Kidney epithelial cell (primary cell): ENCODE data around the gene WDR5B. TPM values are rescaled to one million over a fixed set of nuclear protein-coding genes. Genes with fewer than 3 reads are reported as not detected.

Experiments used
- DNase-seq: peaks from one replicate; pipeline ENCODE4 v3.0.0-alpha.2; 2010; ENCODE audit warnings: low read depth
- H3K27me3 ChIP-seq: 2 replicates; pipeline ENCODE4 v1.6.0; 2011; ENCODE audit warnings: low read length; ENCODE audit not compliant: control insufficient read depth, insufficient read depth
- H3K36me3 ChIP-seq: 2 replicates; pipeline ENCODE4 v1.5.1; 2011; ENCODE audit warnings: low read length; ENCODE audit not compliant: control insufficient read depth, insufficient read depth
- H3K4me3 ChIP-seq: 2 replicates; pipeline ENCODE4 v1.5.1; 2011; ENCODE audit warnings: low read depth, mild to moderate bottlenecking, control low read depth, low read length
- CTCF ChIP-seq: IDR thresholded peaks from 2 replicates; pipeline ENCODE4 v1.5.1; 2011; ENCODE audit warnings: mild to moderate bottlenecking, moderate library complexity, low read length, control low read depth, inconsistent platforms; ENCODE audit not compliant: insufficient read depth, poor library complexity, severe bottlenecking
- total RNA-seq: library from RNA; depleted of rRNA; stranded (reverse); fragments of >200 nt; gene quantifications from 2 replicates; pipeline ENCODE4 v1.2.3, GENCODE V29; 2015

The WDR5B gene
- total RNA-seq, 1 donor from 2014 or later, result 4.9 TPM

GRCh38 chr3:122406198-122406597 is 9.7 kb downstream of the WDR5B start:
- H3K36me3 ChIP-seq, result peaks cover 1% of the 10 kb centered on the region
- DNase-seq, result no peak
- H3K27me3 ChIP-seq, result no peaks in the 10 kb centered on the region
- TF ChIP-seq CTCF, result no peak
- no peak overlapping the region for H3K4me3 ChIP-seq

GRCh38 chr3:122405015-122405414 is 10.8 kb downstream of the WDR5B start:
- DNase-seq, result no peak
- H3K36me3 ChIP-seq, result peaks cover 1% of the 10 kb centered on the region
- no peak for TF ChIP-seq CTCF
- H3K4me3 ChIP-seq, result no peak overlapping the region
- H3K27me3 ChIP-seq, result no peaks in the 10 kb centered on the region

GRCh38 chr3:122403489-122403888 is 12.4 kb downstream of the WDR5B start:
- DNase-seq, result no peak
- H3K4me3 ChIP-seq, result no peak overlapping the region
- H3K27me3 ChIP-seq, result no peaks in the 10 kb centered on the region
- no peaks in the 10 kb centered on the region for H3K36me3 ChIP-seq
- TF ChIP-seq CTCF, result no peak

GRCh38 chr3:122398920-122399319 is 16.9 kb downstream of the WDR5B start:
- DNase-seq, result no peak
- TF ChIP-seq CTCF, result no peak
- H3K27me3 ChIP-seq, result no peaks in the 10 kb centered on the region
- H3K36me3 ChIP-seq, result no peaks in the 10 kb centered on the region
- H3K4me3 ChIP-seq, result no peak overlapping the region

GRCh38 chr3:122397201-122397600 is 18.7 kb downstream of the WDR5B start:
- Histone ChIP-seq H3K4me3 (no peak overlapping the region), H3K36me3 (no peaks in the 10 kb centered on the region), H3K27me3 (no peaks in the 10 kb centered on the region)
- DNase-seq, result no peak
- no peak for TF ChIP-seq CTCF

- H3K36me3 ChIP-seq, result no peaks in the 10 kb centered on the region
- TF ChIP-seq CTCF, result no peak
- H3K27me3 ChIP-seq, result no peaks in the 10 kb centered on the region
- no peak overlapping the region for H3K4me3 ChIP-seq
- no peak for DNase-seq
These were observed 19.4 kb downstream of the WDR5B start for GRCh38 chr3:122396511-122396910.
